GM06990 (cell line): Measurements from ENCODE around the gene MRTO4.

Experiments used
- DNase-seq: peaks from one replicate; pipeline ENCODE4 v3.0.0-alpha.2; 2011; ENCODE audit not compliant: insufficient read length; ENCODE audit errors: extremely low read depth
- H3K27me3 ChIP-seq: replicated peaks from 2 replicates; pipeline ENCODE4 v1.6.0; 2011; ENCODE audit warnings: low read length; ENCODE audit not compliant: control insufficient read depth, insufficient read depth
- H3K36me3 ChIP-seq: 2 replicates; pipeline ENCODE4 v1.5.1; 2011; ENCODE audit warnings: low read length; ENCODE audit not compliant: control insufficient read depth, insufficient read depth
- H3K4me3 ChIP-seq: replicated peaks from 2 replicates; pipeline ENCODE4 v1.5.1; 2011; ENCODE audit warnings: low read depth, mild to moderate bottlenecking, control low read depth, low read length
- TF ChIP-seq, protein P1 (sequence below): IDR thresholded peaks from 2 replicates; pipeline ENCODE4 v1.5.1; 2011; ENCODE audit warnings: low read length, control low read depth, mild to moderate bottlenecking, inconsistent platforms; ENCODE audit not compliant: insufficient read depth, poor library complexity, severe bottlenecking

Gene MRTO4

DNA sequence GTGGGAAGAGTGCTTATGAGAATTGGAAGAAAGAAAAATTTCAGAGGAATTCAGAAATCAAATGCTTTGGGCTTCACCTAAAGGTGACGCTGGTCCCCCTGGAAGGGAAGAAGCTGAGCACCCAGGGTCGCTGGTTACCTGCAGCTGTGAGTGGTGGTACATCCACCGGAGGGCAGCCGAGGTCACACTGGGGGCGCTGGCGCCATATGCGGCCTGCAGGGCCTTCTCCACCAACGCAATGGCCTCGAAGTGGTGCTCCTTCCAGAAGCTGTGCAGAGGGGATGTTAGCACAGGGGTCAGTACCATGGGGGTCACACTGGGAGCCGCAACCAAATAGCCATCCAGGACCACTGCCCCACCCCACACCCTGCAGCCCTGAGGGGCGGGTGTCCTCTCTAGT lies 54.3 kb downstream of the MRTO4 start:
- peaks cover 5% of the 10 kb centered on the region for H3K36me3 ChIP-seq
- H3K4me3 ChIP-seq, result no peak overlapping the region
- no peaks in the 10 kb centered on the region for H3K27me3 ChIP-seq
- TF ChIP-seq, protein P1, sequence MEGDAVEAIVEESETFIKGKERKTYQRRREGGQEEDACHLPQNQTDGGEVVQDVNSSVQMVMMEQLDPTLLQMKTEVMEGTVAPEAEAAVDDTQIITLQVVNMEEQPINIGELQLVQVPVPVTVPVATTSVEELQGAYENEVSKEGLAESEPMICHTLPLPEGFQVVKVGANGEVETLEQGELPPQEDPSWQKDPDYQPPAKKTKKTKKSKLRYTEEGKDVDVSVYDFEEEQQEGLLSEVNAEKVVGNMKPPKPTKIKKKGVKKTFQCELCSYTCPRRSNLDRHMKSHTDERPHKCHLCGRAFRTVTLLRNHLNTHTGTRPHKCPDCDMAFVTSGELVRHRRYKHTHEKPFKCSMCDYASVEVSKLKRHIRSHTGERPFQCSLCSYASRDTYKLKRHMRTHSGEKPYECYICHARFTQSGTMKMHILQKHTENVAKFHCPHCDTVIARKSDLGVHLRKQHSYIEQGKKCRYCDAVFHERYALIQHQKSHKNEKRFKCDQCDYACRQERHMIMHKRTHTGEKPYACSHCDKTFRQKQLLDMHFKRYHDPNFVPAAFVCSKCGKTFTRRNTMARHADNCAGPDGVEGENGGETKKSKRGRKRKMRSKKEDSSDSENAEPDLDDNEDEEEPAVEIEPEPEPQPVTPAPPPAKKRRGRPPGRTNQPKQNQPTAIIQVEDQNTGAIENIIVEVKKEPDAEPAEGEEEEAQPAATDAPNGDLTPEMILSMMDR, result no peak
- no peak for DNase-seq

DNA sequence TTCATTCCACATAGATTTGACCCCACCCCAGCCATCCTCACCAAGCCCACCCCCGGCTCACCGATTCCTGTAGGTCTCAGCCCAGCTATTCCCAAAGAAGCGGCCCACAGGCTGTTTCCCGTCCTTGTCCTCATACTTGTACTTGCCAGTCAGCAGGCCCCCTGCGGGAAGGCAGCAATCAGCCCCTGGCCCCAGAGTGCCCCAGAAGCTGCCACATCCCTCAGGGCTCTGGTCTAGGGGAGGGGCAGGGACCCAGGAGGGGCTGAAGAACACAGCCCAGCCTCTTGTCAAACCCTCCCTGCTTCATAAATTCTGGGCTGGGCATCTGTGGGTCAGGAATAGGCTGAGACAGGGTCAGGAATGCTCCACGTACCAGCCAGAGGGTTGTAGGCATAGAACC lies 55.3 kb downstream of the MRTO4 start:
- DNase-seq, result no peak
- Histone ChIP-seq H3K36me3 (peaks cover 5% of the 10 kb centered on the region), H3K4me3 (no peak overlapping the region), H3K27me3 (no peaks in the 10 kb centered on the region)
- TF ChIP-seq, protein P1, result no peak

DNA sequence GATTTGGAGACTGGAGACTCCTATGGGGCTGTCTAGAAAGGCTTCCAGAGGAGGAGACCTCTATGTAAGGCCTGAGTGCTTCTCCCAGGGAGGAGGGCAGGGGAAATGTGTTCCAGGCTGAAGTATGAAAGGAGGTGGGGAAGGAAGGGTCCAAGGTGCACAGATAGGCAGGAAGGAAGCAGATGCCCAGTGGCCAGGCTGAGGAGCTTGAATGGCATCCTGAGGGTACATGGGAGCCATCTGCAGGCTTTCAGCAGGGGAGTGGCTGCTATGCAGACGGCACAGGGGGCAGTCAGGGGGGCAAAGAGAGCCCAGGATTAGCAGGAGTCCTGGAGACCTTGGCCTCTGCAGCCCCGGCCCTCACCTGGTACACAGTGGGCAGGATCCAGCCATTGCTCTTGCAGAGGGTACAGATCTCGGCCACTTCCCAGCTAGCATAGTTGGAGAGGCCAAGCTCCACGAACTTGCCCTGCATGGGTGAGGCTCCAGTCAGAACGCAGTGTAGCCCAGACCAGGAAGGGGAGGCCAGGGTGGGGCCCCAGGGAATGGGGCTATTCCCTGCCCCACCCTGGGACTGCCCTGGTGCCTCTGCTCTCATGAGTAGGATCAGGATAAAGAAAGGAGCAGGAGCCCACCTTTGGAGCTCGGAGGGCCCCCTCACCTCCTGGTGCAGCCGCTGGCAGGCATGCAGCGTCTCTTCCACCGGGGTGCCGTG lies 56.3 kb downstream of the MRTO4 start:
- DNase-seq, result no peak
- TF ChIP-seq, protein P1, result no peak
- Histone ChIP-seq H3K4me3 (no peak overlapping the region), H3K36me3 (peaks cover 5% of the 10 kb centered on the region), H3K27me3 (no peaks in the 10 kb centered on the region)

DNA sequence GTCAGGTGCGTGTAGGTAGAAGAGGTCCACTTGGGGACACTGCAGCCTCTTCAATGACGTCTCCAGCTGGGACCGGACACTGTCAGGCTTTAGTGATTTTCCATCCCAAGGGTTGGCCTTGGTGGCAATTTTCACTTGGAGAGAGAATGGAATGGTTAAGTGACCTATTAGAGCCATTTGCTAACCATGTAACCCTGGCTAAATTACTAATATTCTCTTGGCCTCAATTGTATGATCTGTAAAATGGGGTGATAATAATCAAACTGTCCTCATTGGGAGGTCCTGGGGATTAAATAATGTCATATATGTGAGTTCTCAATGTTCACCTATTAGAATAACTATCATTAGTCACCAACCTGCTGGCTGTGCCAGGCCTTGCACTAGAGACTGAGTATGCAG lies 56.9 kb downstream of the MRTO4 start:
- no peak for DNase-seq
- peaks cover 5% of the 10 kb centered on the region for H3K36me3 ChIP-seq
- no peak overlapping the region for H3K4me3 ChIP-seq
- no peaks in the 10 kb centered on the region for H3K27me3 ChIP-seq
- TF ChIP-seq, protein P1, result no peak

DNA sequence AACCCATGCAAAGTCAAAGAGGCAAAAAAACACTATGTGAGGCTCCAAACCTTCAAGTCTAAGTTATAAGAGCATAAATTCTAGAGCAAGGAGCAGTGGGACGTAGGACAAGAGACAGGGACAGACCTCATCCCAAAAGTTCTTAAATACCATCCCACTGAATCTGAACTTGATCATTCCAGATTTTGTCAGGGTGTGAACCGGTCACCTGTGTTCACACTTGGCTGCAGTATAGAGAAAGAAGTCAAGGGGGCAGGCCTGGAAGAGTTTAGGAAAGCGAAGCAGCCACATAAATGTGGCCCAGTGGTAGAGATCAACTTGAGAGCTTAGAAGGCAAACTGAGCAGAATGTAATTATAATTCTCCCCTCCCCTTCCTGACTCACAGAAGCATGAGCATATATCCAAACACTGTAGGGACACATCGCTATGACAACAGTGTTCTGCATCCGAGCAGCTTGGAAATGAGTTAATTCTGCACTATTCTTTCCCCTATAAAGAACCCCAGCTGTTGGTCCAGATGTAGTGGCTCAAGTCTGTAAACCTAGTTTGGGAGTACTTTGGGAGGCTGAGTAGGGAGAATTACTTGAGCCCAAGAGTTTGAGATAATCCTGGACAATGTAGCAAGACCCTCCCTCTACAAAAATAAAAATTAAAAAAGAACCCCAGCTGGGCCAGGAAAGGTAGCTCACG lies 57.7 kb downstream of the MRTO4 start:
- Histone ChIP-seq H3K27me3 (no peaks in the 10 kb centered on the region), H3K36me3 (peaks cover 2% of the 10 kb centered on the region), H3K4me3 (no peak overlapping the region)
- TF ChIP-seq, protein P1, result no peak
- DNase-seq, result no peak
